HL-60/S4 (cell line): ENCODE results near the gene NSD1.

Experiments
- in situ Hi-C: fragments of 300-500 bp; cut with MboI; formaldehyde crosslinking; loops from 2 replicates; pipeline ENCODE4 v1.14.3; 2022; ENCODE audit warnings: low sequenced_read_pairs

Gene NSD1

DNA sequence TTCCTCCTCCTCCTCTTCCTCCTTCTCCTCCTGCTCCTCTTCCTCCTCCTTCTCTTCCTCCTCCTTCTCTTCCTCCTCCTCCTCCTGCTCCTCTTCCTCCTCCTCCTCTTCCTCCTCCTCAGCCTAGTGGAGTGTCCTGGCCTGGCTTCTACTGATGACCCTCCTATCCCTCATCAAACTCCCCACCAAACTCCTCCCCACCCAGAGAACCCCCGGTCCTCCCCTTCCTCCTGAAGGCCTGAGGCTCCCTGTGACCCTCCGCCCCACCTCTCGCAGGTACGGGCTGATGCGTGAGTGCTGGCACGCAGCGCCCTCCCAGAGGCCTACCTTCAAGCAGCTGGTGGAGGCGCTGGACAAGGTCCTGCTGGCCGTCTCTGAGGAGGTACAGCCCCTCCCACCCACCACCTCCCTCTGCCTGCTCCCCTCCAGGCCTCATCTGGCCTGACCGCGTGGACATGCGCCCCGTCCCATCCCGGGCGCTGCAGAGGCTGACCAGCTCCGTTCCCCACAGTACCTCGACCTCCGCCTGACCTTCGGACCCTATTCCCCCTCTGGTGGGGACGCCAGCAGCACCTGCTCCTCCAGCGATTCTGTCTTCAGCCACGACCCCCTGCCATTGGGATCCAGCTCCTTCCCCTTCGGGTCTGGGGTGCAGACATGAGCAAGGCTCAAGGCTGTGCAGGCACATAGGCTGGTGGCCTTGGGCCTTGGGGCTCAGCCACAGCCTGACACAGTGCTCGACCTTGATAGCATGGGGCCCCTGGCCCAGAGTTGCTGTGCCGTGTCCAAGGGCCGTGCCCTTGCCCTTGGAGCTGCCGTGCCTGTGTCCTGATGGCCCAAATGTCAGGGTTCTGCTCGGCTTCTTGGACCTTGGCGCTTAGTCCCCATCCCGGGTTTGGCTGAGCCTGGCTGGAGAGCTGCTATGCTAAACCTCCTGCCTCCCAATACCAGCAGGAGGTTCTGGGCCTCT, 36.3 kb upstream of the NSD1 start:
- in situ Hi-C loops = no loop called here

DNA sequence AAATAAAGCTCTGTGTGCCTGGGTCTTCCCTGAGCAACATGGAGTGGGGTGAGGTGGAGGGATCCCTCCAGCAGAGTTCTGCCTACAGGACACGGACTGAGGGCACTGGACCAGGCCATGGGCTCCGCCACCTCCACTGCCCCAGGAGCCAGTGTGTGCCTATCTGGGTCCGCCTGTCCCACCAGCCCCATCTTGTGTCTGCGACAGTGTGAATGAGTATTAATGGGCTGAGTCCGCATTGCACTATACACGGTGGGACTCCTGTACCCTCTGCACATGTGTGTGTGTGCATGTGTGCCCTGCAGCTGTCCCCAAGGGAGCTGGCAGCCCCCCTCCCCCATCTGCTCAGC, 35.5 kb upstream of the NSD1 start:
- in situ Hi-C loops = no loop called here

DNA sequence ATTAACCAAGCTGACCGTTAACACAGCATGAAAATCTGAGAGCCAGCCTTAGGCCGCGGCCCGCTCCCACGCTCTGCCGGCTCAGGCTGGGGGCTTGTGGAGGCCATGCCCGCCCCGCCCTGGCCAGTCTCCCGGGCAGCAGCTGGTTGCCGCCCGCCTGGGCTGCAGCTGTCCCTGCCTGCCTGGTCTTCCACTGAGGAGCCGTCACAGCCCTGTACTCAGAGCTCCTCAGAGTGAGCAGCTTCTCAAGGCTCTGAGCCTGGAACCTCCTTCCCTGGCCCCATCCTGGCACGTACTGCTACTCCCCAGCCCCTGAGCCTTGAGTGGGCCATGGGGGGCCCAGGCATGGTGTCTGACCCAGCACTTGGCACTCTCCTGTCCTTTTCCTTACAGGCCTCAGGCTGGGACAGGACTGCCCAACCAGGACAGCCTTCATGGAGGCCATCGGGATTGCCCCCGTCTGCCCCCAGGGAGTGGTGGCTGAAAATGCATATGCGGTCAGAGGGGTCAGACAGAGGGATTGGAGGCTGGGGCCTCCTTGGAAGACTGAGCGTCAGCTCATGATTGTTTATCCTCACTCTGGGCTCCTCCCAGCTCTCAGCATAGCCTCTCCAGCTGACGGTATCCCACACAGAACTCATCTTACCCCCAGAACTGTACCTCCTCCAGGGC, 35.0 kb upstream of the NSD1 start:
- in situ Hi-C loops = no loop called here

DNA sequence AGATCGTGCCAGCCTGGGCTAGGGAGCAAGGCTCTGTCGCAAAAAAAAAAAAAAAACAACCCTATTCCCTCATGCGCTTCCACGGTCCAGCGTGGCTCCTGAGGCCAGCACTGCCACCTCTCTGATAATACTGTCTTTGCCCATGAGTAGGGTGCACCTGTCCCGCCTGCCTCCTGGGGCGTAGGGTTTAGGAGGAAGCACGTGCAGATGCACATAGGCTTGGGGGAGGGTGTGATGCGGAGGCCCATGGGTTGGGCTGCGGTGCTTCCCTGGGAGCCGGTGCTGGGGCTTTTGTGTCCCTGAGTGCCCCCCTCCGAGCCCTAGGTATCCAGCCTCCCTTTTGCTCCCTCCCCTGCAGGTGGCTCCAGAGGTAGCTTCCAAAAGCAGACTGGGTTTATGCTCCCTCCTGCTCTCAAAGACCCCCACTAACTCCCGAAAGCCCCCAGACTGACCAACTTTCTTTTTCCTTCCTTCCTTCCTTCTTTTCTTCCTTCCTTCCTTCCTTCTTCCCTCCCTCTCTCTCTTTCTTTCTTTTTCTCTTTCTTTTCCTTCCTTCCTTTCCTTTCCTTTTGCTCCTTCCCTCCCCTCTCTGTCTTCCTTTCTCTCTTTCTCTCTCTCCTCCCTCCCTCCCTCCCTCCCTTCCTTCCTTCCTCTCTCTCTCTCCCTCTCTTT, 34.0 kb upstream of the NSD1 start:
- in situ Hi-C loops = loop anchor here (25.0 kb wide), 1 partner anchor 963 kb away; no protein-coding TSS in a partner anchor

DNA sequence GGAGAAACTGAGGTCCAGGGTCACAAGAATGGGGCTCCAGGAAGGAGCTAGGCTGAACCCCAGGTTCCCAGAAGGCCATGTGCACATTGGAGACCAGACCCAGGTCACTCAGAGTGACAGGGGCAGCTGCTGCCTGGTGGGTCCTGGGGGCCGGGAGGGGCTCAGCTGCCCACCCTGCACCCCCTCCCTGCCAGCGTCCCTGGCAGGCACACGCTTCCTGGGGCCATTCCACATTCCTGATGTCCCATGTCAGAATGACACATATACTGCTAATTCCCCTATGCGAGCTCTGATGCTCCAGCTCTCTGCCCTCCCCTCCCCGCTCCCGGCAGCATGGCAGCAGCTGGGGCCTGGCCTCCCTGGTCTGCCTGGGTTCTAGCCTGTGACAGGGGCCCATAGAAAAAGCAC, 32.9 kb upstream of the NSD1 start:
- in situ Hi-C loops = loop anchor here (25.0 kb wide), 1 partner anchor 962 kb away; no protein-coding TSS in a partner anchor

DNA sequence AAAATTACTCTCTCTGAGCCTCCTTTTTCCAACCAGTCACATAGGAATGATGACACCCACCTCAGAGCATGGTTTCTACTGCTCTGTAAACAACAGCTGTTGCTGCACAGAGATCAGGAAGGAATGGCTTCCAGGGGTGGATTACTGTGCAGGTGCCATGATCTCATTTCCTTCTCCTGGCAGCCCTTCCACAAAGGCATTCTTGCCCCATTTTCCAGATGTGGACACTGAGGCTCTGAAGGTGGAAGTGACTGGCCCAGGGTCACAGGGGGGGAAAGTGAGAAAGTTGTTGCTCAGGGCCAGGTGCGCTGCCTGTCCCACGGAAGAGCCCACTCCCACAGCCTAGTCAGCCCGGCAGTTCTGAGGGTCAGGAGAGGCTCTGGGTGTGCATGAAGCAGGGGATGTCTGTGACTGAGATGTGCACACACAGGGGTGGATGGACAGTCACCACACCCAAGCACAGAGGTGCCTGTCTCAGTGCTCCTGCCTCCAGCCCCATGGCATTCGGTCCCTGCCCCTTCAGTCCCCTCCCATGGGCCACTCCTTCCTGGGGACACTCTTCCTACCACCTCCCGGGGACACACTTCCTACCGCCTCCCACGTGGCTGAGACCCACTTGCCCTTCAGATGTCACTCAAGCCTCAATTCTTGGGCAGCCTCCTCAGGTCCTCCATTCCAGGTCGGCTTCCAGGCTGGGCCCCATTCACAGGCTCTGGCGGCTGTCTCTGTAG, 29.9 kb upstream of the NSD1 start:
- in situ Hi-C loops = loop anchor here (25.0 kb wide), 1 partner anchor 959 kb away; no protein-coding TSS in a partner anchor

DNA sequence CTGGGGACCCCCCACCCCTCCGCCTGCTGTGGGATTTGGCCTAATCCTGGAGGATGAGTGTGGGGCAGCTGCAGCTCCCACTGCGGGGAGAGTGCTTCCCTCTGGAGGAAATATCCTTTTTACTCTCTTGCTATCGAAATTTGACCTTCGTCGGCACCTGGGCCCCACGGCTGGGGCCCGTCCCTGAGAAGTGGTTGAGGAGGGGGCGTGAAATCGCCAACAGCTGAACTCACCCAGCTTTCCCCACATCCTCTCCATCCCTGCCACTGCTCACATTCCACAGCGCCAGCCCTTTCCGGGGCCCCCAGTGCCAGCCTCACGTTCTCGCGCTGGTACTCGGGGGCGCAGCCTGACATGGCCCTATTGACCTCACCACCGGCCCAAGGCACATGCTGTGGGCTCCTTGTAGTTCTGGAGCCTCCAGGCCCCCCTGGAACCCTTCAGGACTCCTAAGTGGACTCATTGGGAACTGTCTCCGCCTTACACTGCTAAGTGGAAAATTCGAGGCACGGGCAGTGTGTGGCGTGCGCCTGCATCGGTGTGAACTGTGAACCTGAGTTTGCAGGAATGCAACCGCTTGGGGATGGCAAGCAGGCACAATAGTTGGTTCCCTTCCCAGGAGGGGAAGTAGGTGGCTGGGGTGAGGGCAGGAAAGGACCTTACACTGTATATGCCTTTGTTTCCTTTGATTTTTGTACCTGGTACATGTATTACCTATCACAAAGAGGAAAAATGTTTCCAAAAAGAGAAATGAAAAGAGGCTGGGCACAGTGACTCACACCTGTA, 27.7 kb upstream of the NSD1 start:
- in situ Hi-C loops = loop anchor here (5.0 to 25.0 kb wide), 2 partner anchors 439 to 956 kb away; no protein-coding TSS in a partner anchor

DNA sequence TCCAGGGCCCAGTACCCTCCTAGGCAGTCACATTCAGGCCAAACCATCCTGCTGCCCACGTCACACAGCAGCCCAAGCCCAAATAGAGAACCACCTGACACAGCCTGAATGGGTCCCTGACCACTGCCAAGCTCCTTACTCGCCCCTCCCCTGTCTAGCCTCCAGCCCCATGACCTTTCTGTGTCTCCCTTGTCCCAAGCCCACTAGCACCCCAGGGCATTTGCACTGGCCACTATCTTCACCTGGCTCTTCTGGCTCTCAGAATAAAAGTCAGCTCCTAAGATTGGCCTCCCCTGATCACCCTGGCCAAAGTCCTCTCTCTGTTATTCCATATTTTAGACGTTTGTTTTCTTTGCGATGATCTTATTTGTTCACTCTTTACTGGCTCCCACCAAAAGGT, 26.4 kb upstream of the NSD1 start:
- in situ Hi-C loops = loop anchor here (5.0 to 25.0 kb wide), 2 partner anchors 440 to 955 kb away; no protein-coding TSS in a partner anchor

DNA sequence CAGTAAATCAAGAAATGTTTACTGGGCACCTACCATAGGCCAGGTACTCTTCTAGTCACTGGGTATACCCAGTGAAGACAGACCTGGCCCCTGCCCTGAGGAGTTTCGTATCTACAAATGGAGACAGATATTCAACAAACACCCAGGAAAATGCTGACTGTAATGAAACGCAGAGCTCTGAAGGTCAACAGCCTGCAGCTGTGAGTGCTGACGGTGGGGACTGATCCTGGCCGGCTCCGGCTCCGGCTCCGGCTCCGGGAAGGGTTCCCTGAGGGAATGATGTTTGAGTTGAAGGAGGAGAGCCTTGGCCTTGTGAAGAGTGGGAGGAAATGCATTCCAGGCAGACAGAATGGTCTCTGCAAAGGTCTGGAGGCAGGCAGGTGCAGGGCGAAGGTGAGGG, 23.8 kb upstream of the NSD1 start:
- in situ Hi-C loops = loop anchor here (5.0 to 25.0 kb wide), 2 partner anchors 443 to 952 kb away; no protein-coding TSS in a partner anchor

DNA sequence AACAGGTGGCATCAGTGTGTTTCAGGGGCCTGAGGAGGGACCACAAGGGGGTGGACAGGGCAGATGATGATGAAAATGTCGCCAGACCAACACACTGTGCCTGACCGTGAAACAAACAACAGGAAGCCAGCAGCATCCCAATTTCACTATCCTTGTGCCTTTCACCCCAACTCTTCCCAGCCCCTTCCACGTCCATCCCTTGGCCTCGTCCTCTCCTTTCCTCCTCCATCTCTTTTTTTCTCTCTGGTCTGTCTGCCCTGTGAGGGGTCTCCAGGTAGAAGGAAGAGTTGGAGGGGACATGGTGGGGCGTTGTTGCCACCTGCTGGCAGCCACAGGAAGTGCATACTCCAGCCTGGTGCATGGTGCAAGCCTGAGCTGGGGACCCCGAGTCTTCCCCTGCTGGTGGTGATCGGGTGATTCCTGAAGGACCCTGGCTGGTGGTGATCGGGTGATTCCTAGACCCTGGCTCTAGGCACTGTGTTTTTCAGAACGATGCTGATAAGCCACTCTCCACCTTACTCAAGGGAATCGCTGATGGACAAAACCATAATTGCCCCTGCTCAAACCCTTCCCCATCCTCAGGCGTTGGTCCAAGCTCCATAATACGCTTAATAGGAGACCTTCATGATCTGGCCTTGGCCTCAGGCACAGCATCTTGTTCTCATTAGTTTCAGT, 21.7 kb upstream of the NSD1 start:
- in situ Hi-C loops = loop anchor here (25.0 kb wide), 1 partner anchor 950 kb away; no protein-coding TSS in a partner anchor

DNA sequence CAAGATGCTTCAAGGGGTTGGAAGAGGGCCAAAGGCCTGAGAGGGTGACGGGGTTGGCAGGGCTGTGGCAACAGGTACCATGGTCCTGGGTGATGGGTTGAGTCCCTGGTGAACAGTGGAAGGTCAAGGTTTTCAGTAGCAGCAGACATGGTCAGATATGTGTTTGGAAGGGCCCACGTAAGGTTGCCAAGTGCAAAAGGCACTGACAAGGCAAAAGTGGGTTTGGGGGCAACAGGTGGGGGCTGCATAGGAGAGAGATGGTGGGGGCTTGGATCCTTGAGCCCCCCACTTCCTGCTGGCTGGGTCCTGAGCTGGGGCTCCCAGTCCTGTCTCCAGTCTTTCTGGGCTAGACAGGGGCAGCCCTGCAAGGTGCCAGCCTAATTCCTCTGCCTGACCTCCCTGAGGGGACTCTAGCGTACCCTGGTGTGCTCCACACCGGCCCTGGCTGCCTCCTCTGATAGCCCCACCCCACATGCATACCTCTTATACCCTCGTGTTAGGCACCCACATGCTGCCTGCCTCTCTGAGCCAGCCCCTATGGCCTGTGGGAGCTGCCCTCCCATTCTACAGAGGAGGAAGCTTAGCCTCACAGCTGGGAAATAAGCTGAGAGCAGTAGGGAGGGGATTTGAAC, 20.9 kb upstream of the NSD1 start:
- in situ Hi-C loops = loop anchor here (25.0 kb wide), 1 partner anchor 950 kb away; no protein-coding TSS in a partner anchor

DNA sequence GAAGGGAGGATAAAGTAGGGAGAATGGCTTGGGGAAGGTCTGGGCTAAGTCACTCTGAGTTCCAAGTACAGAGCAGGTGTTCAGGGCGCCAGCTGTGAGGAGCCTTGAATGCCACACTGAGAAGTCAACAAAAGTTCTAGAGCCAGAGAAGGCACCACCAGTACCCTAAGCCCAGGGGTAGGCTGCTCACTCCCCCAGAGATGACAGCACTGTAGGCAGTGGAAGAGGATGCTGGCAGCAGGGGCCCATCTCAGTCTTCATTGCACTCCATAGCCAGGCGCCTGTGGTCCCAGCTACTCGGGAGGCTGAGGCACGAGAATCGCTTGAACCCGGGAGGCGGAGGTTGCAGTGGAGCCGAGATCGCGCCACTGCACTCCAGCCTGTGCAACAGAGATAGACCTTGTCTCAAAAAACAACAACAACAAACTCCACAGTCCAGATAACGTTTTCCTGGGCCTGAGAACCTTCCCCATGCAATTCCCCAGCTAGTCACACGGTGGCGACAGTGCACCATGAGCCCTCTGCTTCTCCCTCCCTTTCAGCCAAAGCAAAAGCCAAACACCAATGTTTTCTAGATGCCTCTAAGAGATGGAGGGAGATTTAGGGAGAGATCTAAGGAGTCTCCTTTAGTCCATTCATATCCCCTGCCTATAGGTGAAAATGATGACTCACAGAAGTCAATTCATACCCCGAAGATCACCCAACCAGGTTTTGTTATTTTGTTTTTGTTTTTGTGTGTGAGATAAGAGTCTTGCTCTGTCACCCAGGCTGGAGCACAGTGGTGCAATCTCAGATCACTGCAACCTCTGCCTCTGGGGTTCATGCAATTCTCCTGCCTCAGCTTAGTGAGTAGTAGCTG, 19.8 kb upstream of the NSD1 start:
- in situ Hi-C loops = loop anchor here (25.0 kb wide), 1 partner anchor 949 kb away; no protein-coding TSS in a partner anchor

DNA sequence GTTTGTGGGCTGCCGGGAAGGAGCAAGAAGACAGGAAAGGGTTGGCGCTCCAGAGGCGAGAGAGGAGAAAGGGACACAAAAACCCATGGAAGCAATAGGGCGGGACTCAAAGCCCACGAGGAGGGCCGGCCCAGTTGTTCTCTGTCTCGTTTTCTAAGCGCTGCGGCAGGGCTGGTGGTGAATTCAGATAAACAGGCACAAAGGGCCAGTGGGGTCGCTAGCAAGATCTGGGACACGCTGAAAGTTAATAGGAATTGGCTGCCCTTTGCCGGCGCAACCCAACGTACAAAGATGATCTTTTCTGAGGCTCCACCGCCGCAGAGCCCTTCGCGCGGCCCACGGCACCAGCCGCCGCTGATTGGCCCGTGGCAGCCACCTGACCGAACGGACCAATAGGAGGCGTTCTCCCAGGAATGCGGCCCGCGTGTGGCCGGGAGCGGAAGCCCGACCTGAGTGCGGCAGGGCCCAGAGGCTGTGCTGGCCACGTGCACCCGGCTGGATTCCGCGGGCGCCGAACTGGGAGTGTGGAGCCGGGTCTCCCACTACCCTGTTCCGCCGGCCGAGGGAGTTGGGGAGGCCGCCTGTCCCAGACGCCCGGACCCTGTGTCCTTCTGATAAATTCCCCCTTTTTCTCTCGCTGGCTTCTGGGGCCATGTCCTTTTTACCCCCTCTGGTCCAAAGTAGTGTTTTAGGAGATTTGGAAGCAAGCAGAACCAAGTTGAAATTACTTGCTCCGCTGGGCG, 16.8 kb upstream of the NSD1 start:
- in situ Hi-C loops = loop anchor here (25.0 kb wide), 1 partner anchor 945 kb away; no protein-coding TSS in a partner anchor

DNA sequence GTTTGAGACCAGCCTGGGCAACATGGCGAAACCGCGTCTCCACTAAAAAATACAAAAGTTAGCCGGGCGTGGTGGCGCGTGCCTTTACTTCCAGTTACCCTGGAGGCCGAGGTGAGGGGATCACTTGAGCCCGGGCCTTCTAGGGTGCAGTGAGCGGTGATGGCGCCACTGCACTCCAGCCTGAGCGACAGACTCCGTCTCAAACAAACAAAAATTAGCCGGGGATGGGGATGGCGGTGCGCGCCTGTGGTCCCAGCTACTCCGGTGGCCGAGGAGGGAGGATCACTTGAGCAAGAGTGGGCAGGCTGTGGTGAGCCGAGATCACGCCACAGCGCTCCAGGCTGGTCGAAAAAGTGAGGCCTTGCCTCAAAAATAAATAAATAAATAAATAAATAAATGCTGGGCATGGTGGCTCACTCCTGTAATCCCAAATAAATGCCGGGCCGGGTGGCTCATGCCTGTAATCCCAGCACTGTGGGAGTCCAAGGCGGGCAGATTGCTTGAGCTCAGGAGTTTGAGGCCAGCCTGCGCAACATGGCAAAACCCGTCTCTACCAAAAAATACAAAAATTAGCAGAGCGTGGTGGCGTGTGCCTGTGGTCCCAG, 16.0 kb upstream of the NSD1 start:
- in situ Hi-C loops = loop anchor here (25.0 kb wide), 1 partner anchor 945 kb away; no protein-coding TSS in a partner anchor

DNA sequence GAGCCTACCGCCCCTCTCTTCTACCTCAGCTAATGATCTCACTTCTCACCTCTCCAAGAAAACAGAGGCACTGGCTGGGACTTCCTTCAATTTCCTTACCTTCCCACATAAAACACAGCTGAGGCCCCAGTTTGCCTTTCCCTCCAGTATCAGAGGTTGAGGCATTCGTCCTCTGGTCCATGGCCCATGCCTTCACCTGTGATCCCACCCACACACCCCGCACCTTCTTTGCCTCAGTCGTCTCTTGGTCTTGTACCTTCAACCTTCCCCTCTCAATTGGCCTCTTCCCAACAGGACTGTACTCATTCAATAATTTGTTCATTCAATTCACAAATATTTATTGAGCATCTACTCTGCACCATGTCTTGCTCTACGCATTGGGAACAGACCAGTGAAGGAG, 11.0 kb upstream of the NSD1 start:
- in situ Hi-C loops = loop anchor here (25.0 kb wide), 1 partner anchor 940 kb away; no protein-coding TSS in a partner anchor
